ENCODE results near the gene NMRK2.
"Not testable (repeated sequence)": the region's sequence is repeated elsewhere in the genome, so short reads cannot be mapped to it uniquely, and the experiment has no call there.

NMRK2 gene

GRCh38 chr19:3932931-3933810 lies at the start of gene NMRK2:
NMRK2 (plus strand) TSS chr19:3933069; CDS start chr19:3933672, 603 bp downstream.
- DNase-seq (ENCODE audit: low read depth in 2 of 2) = no peak

- no peak for DNase-seq (ENCODE audit: low read depth in 2 of 2)
Observed at GRCh38 chr19:3890591-3890990, 42.3 kb upstream of the NMRK2 start.

- DNase-seq (ENCODE audit: low read depth in 2 of 2) = no peak
Observed at GRCh38 chr19:3893509-3894179, 39.2 kb upstream of the NMRK2 start.

GRCh38 chr19:3894959-3895358 lies 37.9 kb upstream of the NMRK2 start:
- not testable (repeated sequence) for DNase-seq (ENCODE audit: low read depth in 2 of 2)

GRCh38 chr19:3895788-3896187 lies 37.1 kb upstream of the NMRK2 start:
- DNase-seq (ENCODE audit: low read depth in 2 of 2) = no peak

GRCh38 chr19:3897936-3898335 lies 34.9 kb upstream of the NMRK2 start:
- no peak for DNase-seq (ENCODE audit: low read depth in 2 of 2)

GRCh38 chr19:3898426-3898825 lies 34.4 kb upstream of the NMRK2 start:
- no peak for DNase-seq (ENCODE audit: low read depth in 2 of 2)

GRCh38 chr19:3899531-3900294 lies 33.2 kb upstream of the NMRK2 start:
- DNase-seq (ENCODE audit: low read depth in 2 of 2) = no peak

GRCh38 chr19:3902317-3902973 lies 30.4 kb upstream of the NMRK2 start:
- DNase-seq (ENCODE audit: low read depth in 2 of 2) = no peak

- DNase-seq (ENCODE audit: low read depth in 2 of 2) = no peak
Observed at GRCh38 chr19:3904233-3904632, 28.6 kb upstream of the NMRK2 start.

- DNase-seq (ENCODE audit: low read depth in 2 of 2) = no peak
Observed at GRCh38 chr19:3907626-3908265, 25.1 kb upstream of the NMRK2 start.

- no peak for DNase-seq (ENCODE audit: low read depth in 2 of 2)
Observed at GRCh38 chr19:3908266-3909054, 24.4 kb upstream of the NMRK2 start.

GRCh38 chr19:3910105-3910504 lies 22.8 kb upstream of the NMRK2 start:
- DNase-seq (ENCODE audit: low read depth in 2 of 2) = no peak

GRCh38 chr19:3914199-3914598 lies 18.7 kb upstream of the NMRK2 start:
- DNase-seq (ENCODE audit: low read depth in 2 of 2) = no peak

- no peak for DNase-seq (ENCODE audit: low read depth in 2 of 2)
Observed at GRCh38 chr19:3916033-3916432, 16.8 kb upstream of the NMRK2 start.

- DNase-seq (ENCODE audit: low read depth in 2 of 2) = no peak
Observed at GRCh38 chr19:3919793-3920192, 13.1 kb upstream of the NMRK2 start.

GRCh38 chr19:3923096-3923758 lies 9.6 kb upstream of the NMRK2 start:
- DNase-seq (ENCODE audit: low read depth in 2 of 2) = no peak

GRCh38 chr19:3923912-3924311 lies 9.0 kb upstream of the NMRK2 start:
- DNase-seq (ENCODE audit: low read depth in 2 of 2) = no peak

GRCh38 chr19:3931041-3931440 lies 1.8 kb upstream of the NMRK2 start:
- no peak for DNase-seq (ENCODE audit: low read depth in 2 of 2)

Data from stimulated activated CD4-positive, alpha-beta T cell treated with anti-CD3 and anti-CD28 coated beads, Interleukin-4, amount 100 ng/mL, for 48 hours (primary cell).